Stomach smooth muscle (tissue), 2 donors: ENCODE data around the gene SH3D21.
A peak's percentile ranks its signal among the peaks of the same experiment; 100 is the strongest.

Source experiments
- H3K27ac ChIP-seq: one replicate; pipeline ENCODE4 v1.7.0; 2013; ENCODE audit warnings: mild to moderate bottlenecking, low read length, inconsistent platforms
- H3K27me3 ChIP-seq, 2 donors: one replicate each; pipeline ENCODE4 v1.7.0; 2013; ENCODE audit warnings: low read length in 2 of 2; ENCODE audit not compliant: insufficient read depth in 2 of 2, control insufficient read depth in 1 of 2
- H3K36me3 ChIP-seq, 2 donors: one replicate each; pipeline ENCODE4 v1.7.0; 2013; ENCODE audit warnings: low read length in 2 of 2; ENCODE audit not compliant: control insufficient read depth in 2 of 2, insufficient read depth in 2 of 2
- H3K4me1 ChIP-seq: one replicate; pipeline ENCODE4 v1.7.0; 2013; ENCODE audit warnings: low read length; ENCODE audit not compliant: control insufficient read depth, insufficient read depth
- H3K4me3 ChIP-seq, 2 donors: one replicate each; pipeline ENCODE4 v1.7.0; 2013; ENCODE audit warnings: low read length in 2 of 2
- H3K9ac ChIP-seq, 2 donors: one replicate each; pipeline ENCODE4 v1.7.0; 2013; ENCODE audit warnings: low read length in 2 of 2, mild to moderate bottlenecking in 1 of 2
- H3K9me3 ChIP-seq, 2 donors: one replicate each; pipeline ENCODE4 v1.7.0; 2013; ENCODE audit warnings: low read length in 2 of 2; ENCODE audit not compliant: control insufficient read depth in 2 of 2
- donor health status: healthy.
- donor health status: Pancreatic carcinoma.

Gene SH3D21

DNA sequence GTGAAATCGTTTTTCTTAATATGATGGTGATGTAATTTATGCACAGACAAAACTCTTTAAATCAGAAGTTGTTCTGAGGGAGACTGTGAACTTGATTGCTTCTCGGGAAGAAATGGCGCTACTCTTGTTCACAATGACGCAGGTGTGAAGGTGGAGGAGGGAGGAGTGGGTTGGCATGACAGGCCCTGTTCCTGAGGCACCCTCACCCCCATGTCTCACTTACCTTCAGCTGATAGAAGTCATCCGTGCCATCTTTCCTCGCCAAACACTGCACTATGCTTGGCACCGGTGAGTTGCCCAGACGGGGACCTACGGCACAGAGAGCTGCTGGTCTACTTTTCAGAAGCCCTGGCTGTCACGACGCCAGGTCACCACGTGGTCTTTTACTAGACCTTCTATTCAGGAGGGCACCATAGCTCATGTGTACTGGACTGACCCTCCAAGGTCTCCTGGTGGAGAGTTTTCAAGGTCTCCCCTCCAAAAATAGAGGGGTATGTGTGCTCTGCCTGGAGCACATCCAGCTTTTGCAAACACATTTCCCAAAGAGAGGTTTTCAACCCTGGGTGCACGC, 52.4 kb downstream of the SH3D21 start:
- H3K9me3 ChIP-seq: no peaks in the 10 kb centered on the region
- peaks cover 44 to 64% of the 10 kb centered on the region in 2 donors for H3K36me3 ChIP-seq
- H3K27ac ChIP-seq: no peak overlapping the region
- H3K4me3 ChIP-seq: no peak overlapping the region
- H3K4me1 ChIP-seq: no peaks in the 10 kb centered on the region
- no peaks in the 10 kb centered on the region for H3K27me3 ChIP-seq
- no peak overlapping the region for H3K9ac ChIP-seq

DNA sequence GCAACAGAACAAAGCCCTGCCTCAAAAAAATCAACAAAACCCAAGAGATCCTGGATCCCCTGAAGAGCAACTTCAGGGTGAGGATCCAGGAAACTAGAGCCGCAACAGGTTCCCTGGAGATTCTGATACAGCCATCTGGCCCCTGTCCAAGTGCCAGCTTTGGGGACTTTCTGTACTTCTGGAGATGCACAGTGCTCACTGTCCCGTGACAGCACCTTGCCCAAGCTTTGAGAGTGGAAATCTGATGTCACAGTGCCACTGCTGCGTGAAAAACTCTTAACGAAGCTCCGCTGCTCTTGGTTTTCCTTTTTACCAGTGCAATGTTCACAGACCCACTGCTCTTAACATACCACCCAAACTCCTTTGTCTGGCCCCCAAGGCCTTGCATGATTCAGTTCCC, 53.2 kb downstream of the SH3D21 start:
- no peak overlapping the region for H3K9ac ChIP-seq
- H3K36me3 ChIP-seq: peaks cover 38 to 59% of the 10 kb centered on the region in 2 donors
- H3K27me3 ChIP-seq: no peaks in the 10 kb centered on the region
- no peak overlapping the region for H3K4me3 ChIP-seq
- H3K27ac ChIP-seq: no peak overlapping the region
- H3K4me1 ChIP-seq: no peaks in the 10 kb centered on the region
- no peaks in the 10 kb centered on the region for H3K9me3 ChIP-seq

DNA sequence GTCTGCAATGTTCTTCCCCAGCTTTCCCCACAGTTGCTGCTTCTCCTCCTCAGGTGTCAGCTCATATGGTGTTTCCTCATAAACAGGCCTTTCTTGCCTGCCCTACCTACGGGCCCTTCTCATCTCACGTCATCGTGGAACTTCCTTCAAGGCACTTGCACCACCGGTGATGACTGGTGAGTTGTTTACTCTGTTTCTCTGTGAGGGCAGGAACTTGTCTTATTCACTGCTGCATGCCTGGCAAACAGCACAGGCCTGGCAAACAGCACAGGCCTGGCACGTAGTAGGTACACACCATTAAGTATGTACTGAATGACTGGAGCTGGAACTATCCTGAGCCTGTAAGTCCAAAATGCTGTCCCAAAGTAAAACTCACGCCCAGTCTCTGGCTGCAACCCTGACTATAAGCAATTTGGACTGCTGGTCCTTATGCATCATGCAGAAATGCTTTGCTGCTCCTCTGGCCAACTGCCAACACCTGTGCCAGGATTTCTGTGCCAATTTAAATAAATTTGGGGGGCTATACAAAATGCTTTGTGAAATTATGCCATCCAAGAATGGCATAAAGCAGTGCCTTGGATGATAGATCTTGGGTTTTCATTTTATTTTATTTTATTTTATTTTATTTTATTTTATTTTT, 53.9 kb downstream of the SH3D21 start:
- Histone ChIP-seq H3K27me3 (no peaks in the 10 kb centered on the region), H3K4me3 (no peak overlapping the region), H3K4me1 (no peaks in the 10 kb centered on the region), H3K9me3 (no peaks in the 10 kb centered on the region), H3K27ac (no peak overlapping the region), H3K36me3 (peaks cover 32 to 52% of the 10 kb centered on the region in 2 donors), H3K9ac (no peak overlapping the region)

DNA sequence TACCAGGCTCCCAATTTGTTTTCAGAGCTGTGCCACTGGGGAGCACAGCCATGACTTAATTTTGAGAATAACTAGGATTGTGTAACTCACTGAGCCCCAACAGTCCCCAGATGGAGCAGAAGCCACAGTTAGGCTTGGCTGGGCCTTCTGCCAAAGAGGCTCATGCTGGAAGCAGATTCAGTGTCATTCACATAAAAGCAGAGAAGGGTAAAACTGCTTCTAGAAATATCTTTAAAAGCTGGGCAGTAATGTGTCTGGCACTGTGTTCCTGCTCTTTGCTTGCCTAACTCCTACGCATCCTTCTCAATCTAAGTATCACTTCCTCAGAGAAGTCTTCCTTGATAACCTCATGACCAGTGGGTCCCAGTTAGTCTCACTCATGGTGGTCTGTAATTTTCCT, 59.2 kb downstream of the SH3D21 start:
- peak overlapping the region; percentile 24 for H3K27ac ChIP-seq

DNA sequence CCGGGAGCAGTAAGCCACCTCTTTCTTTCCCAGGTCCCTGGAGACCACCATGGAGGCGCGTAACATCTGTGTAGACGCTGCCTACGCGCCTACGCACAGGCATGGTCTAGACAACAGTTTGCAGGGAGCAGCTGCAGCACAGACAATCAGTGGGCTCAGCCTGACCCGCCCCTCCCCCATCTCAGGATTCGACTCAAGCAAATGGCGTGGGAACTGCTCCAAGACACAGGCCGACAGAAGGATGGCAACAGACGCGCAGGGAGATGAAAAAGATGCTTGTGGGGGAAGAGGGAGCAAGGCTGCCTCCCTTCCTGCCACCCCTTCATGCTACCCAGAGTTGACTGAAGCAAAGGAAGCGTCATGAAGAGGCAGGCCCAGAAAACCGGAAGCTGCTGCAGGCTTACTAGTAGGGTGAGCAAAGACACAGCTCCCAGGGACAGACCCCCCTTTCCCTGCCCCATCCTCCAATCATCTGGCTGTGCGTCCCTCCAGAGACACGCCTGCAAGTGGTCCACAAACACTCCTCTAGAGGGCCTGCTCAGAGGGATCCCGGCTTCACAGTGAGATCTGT, 60.0 kb downstream of the SH3D21 start:
- Histone ChIP-seq H3K9ac (peak overlapping the region; percentile 21 to 33), H3K4me1 (peaks cover 29% of the 10 kb centered on the region), H3K27ac (peak overlapping the region; percentile 24), H3K4me3 (no peak overlapping the region), H3K9me3 (no peaks in the 10 kb centered on the region), H3K36me3 (peaks cover 18 to 19% of the 10 kb centered on the region in 2 donors), H3K27me3 (no peaks in the 10 kb centered on the region)

More for the DNA sequence above, 59.2 kb downstream of the SH3D21 start:
- Histone ChIP-seq H3K4me3 (no peak overlapping the region), H3K9me3 (no peaks in the 10 kb centered on the region), H3K36me3 (peaks cover 21 to 23% of the 10 kb centered on the region in 2 donors), H3K4me1 (peaks cover 29% of the 10 kb centered on the region), H3K27me3 (no peaks in the 10 kb centered on the region), H3K9ac (no peak overlapping the region)

DNA sequence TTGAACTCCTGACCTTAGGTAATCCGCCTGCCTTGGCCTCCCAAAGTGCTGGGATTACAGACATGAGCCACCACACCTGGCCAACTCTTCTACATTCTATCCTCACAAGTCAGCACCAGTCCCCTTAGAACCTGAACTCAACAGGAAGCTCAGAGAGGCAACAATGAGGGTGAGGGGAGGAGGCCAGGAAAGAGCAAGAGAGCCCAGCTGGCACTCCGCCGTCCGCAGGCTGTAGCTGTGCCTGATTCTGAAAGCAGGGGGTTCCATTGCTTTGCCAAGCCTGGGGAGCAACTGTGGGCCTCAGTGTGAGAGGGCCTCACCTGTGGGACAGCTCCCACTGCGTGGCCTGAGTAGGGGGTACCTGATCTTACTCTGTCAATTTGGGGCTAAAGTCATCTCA, 60.9 kb downstream of the SH3D21 start:
- H3K36me3 ChIP-seq: peaks cover 14 to 15% of the 10 kb centered on the region in 2 donors
- no peaks in the 10 kb centered on the region for H3K9me3 ChIP-seq
- H3K4me1 ChIP-seq: peaks cover 29% of the 10 kb centered on the region
- no peak overlapping the region for H3K4me3 ChIP-seq
- H3K27ac ChIP-seq: no peak overlapping the region
- no peaks in the 10 kb centered on the region for H3K27me3 ChIP-seq
- no peak overlapping the region for H3K9ac ChIP-seq

DNA sequence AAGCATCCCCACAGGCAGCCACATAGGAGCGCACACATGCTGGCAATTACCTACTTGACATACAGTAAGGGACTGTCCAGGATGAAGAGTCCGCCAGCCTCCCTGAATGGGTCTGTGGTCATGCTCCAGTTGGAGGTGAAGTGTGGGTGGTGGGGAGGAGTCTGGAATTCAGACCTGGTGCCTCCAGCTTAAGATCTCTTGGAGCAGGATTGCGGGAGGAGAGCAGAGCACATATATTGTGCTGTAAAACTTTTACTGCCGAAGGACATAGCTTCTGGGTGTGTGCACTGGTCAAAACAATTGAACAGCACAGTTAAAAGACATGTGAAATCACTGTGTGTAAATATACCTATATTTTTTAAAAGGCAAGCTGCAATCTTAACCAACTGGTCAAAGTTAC, 61.6 kb downstream of the SH3D21 start:
- Histone ChIP-seq H3K9ac (no peak overlapping the region), H3K4me3 (no peak overlapping the region), H3K27me3 (no peaks in the 10 kb centered on the region), H3K36me3 (peaks cover 10 to 12% of the 10 kb centered on the region in 2 donors), H3K27ac (no peak overlapping the region), H3K4me1 (peaks cover 35% of the 10 kb centered on the region), H3K9me3 (no peaks in the 10 kb centered on the region)

DNA sequence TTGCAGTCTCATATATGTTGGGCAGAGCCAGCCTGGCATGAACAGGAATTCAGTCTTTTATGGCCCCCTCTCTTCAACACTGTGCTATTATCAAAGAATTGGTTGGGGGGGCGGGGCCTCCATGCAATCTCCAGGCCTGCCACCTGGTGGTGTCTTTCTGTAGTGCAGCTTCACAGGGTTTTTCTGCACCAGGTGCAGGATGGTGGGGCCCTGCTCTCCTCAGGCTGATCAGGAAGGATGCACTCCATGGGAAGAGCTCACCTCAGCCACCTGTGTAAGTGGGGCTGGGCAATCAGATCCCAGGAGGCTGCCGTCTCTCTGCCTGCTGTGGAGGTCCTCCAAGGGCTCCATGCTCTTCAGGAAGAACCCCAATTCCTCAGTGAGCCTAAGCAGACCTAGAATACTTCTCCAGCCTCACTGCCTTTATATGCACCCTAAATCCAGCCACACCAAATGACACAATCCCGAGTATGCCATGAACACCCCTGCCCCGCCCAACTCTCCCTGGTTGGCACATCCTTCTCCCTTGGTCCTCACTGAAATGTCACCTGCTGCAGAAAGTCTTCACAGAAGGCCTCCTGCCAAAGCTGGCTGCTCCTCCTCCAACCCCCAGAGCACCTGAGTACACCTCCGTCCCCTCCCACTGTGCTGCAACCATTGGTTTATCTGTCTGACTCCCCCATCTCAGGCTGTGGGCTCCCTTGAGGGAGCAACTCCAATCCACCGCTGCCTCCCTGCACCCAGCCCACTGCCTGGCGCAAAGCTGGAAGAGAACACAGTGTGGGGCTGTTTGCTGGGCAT, 63.1 kb downstream of the SH3D21 start:
- peaks cover 10% of the 10 kb centered on the region in 2 donors for H3K36me3 ChIP-seq
- no peak overlapping the region for H3K27ac ChIP-seq
- no peak overlapping the region for H3K9ac ChIP-seq
- no peaks in the 10 kb centered on the region for H3K27me3 ChIP-seq
- H3K4me3 ChIP-seq: no peak overlapping the region
- H3K4me1 ChIP-seq: peaks cover 49% of the 10 kb centered on the region
- no peaks in the 10 kb centered on the region for H3K9me3 ChIP-seq
